Sigmoid colon (tissue), 7 donors: ENCODE measurements around the gene ALPK3. TPM values are rescaled to one million over a fixed set of nuclear protein-coding genes. Genes with fewer than 3 reads are reported as not detected.

Experiments used
- DNase-seq: peaks from one replicate; pipeline ENCODE4 v3.0.0-alpha.2; 2019
- H3K27ac ChIP-seq, 4 donors: fragments of 200-600 bp; sonication (generic); one replicate each; pipeline ENCODE4 v1.5.1; 2016 to 2019; ENCODE audit warnings: mild to moderate bottlenecking in 1 of 4
- H3K27me3 ChIP-seq, 3 donors: fragments of 200-600 bp; sonication (generic); one replicate each; pipeline ENCODE4 v1.5.1; 2019; ENCODE audit warnings: mild to moderate bottlenecking in 1 of 3
- H3K36me3 ChIP-seq, 4 donors: fragments of 200-600 bp; sonication (generic); one replicate each; pipeline ENCODE4 v1.5.1; 2016 to 2019
- H3K4me1 ChIP-seq, 4 donors: fragments of 200-600 bp; sonication (generic); one replicate each; pipeline ENCODE4 v1.5.1; 2017 to 2019
- H3K4me3 ChIP-seq, 4 donors: fragments of 200-600 bp; sonication (generic); one replicate each; pipeline ENCODE4 v1.5.1; 2017 to 2019; ENCODE audit warnings: mild to moderate bottlenecking in 2 of 4, moderate library complexity in 1 of 4
- H3K9me3 ChIP-seq, 4 donors: fragments of 200-600 bp in 3 of 4; sonication (generic) in 3 of 4; one replicate each; pipeline versions ENCODE4 v1.5.1 to v1.6.1; 2013 to 2019
- EP300 ChIP-seq, 4 donors: sonication (generic); formaldehyde crosslinking; IDR thresholded peaks; one replicate each; pipeline ENCODE4 v1.6.1; 2017; ENCODE audit warnings: antibody characterized with exemption in 4 of 4
- POLR2A ChIP-seq, 2 donors: fragments of 450-650 bp; IDR thresholded peaks; one replicate each; pipeline ENCODE4 v1.6.1; 2016; ENCODE audit warnings: antibody characterized with exemption in 2 of 2, mild to moderate bottlenecking in 2 of 2, moderate library complexity in 2 of 2
- POLR2AphosphoS5 ChIP-seq, 4 donors: sonication (generic); formaldehyde crosslinking; IDR thresholded peaks; one replicate each; pipeline ENCODE4 v1.6.1; 2017; ENCODE audit warnings: antibody characterized with exemption in 4 of 4
- WGBS, 2 donors: extraction: QIAGEN DNeasy Blood & Tissue Kit; methylation state at CpG; one replicate each; pipeline ENCODE4 v1.1.7; 2013; 5-methylcytosine and 5-hydroxymethylcytosine counted together
- intact Hi-C: fragments of 100-400 bp; cut with DNase I; formaldehyde crosslinking; loops from one replicate; pipeline ENCODE4 v1.15.1; 2023
- polyA plus RNA-seq, 3 donors: library from polyadenylated mRNA; stranded (reverse); fragments of 200-250 nt; gene quantifications; one replicate each; pipeline ENCODE4 v1.2.3, GENCODE V29; 2013
- total RNA-seq, 4 donors: library from RNA; depleted of rRNA; stranded (reverse); fragments of >200 nt; gene quantifications; one replicate each; pipeline ENCODE4 v1.1.0, GENCODE V29; 2016
- TF ChIP-seq, protein P1 (sequence below), 4 experiments: fragments of 450-650 bp in 3 of 4; fragments of 200-600 bp in 1 of 4; IDR thresholded peaks; one replicate each; pipeline ENCODE4 v1.5.1; 2016 to 2019; ENCODE audit warnings: antibody characterized with exemption in 4 of 4, mild to moderate bottlenecking in 3 of 4, moderate library complexity in 2 of 4
- donor health status: healthy with polysubstance abuse.
- donor health status: Bipolar disorder and iron deficiency.
- donor health status: healthy.

The ALPK3 gene
- total and polyA plus RNA-seq, 7 donors: under 0.01 to 41.0 (median 3.9) TPM

DNA sequence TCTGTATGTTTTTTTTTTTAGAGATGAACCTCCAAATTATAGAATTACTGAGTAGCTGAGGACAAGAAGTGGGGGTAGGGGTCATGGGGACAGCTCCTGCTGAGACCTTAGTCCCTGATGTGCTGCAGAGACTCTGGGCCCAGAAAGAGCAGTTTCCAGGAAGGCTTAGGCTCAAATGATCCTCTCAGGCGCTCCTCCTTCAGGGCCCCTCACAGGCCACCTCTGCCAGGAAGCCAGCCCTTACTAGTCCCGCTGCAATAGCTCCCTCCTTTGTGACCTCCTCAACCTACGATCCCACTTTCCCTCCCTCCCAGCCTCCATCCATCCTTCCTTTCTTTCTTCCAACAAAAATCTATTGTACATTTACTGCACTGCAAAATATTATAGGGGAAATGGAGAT is 91.9 kb downstream of the ALPK3 start:
- WGBS, 2 donors: 86 to 96% methylated on average over 3 of the region's 3 CpGs
- Histone ChIP-seq H3K4me1 (peaks cover 0 to 45% (median 35%) of the 10 kb centered on the region in 4 donors), H3K27ac (no peak overlapping the region)

DNA sequence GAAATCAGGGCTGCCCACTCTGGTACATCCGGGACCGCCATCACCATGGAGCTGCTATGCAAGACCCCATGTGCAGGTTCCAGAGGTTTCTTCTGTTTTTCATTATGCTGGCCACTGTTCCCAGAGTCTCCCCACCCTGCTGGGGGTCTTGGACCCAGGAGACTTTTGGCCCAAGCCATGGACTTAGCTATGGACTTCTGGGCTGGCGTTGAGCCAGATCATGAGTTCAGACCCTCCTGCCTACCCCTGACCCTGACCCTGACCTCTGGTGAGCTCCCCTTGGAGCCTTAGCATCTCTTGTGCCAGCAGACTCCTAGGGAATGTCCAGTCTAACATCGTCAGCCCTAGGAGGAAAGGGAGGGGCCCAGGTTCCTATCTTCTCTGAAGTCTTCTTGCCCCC is 92.6 kb downstream of the ALPK3 start:
- no peak for DNase-seq
- no peak overlapping the region for H3K4me3 ChIP-seq
- intact Hi-C loops: no loop called here
- no peak for TF ChIP-seq POLR2AphosphoS5 (IDR thresholded peaks at IDR 0.05)
- no peak overlapping the region for H3K27ac ChIP-seq
- H3K4me1 ChIP-seq: peaks cover 0 to 45% (median 35%) of the 10 kb centered on the region in 4 donors
- H3K36me3 ChIP-seq: no peaks in the 10 kb centered on the region
- 90 to 93% methylated on average over 4 of the region's 4 CpGs for WGBS, 2 donors
- H3K9me3 ChIP-seq: no peaks in the 10 kb centered on the region
- no peaks in the 10 kb centered on the region for H3K27me3 ChIP-seq

More for the DNA sequence above, 91.9 kb downstream of the ALPK3 start:
- no peaks in the 10 kb centered on the region for H3K27me3 ChIP-seq
- DNase-seq: no peak
- H3K9me3 ChIP-seq: no peaks in the 10 kb centered on the region
- H3K4me3 ChIP-seq: no peak overlapping the region
- H3K36me3 ChIP-seq: no peaks in the 10 kb centered on the region
- TF ChIP-seq POLR2AphosphoS5 (IDR thresholded peaks at IDR 0.05): no peak
- no peak for TF ChIP-seq EP300 (IDR thresholded peaks at IDR 0.05)
- TF ChIP-seq POLR2A (IDR thresholded peaks at IDR 0.05): no peak
- TF ChIP-seq, protein P1, sequence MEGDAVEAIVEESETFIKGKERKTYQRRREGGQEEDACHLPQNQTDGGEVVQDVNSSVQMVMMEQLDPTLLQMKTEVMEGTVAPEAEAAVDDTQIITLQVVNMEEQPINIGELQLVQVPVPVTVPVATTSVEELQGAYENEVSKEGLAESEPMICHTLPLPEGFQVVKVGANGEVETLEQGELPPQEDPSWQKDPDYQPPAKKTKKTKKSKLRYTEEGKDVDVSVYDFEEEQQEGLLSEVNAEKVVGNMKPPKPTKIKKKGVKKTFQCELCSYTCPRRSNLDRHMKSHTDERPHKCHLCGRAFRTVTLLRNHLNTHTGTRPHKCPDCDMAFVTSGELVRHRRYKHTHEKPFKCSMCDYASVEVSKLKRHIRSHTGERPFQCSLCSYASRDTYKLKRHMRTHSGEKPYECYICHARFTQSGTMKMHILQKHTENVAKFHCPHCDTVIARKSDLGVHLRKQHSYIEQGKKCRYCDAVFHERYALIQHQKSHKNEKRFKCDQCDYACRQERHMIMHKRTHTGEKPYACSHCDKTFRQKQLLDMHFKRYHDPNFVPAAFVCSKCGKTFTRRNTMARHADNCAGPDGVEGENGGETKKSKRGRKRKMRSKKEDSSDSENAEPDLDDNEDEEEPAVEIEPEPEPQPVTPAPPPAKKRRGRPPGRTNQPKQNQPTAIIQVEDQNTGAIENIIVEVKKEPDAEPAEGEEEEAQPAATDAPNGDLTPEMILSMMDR (IDR thresholded peaks at IDR 0.05): no peak
- intact Hi-C loops: no loop called here

DNA sequence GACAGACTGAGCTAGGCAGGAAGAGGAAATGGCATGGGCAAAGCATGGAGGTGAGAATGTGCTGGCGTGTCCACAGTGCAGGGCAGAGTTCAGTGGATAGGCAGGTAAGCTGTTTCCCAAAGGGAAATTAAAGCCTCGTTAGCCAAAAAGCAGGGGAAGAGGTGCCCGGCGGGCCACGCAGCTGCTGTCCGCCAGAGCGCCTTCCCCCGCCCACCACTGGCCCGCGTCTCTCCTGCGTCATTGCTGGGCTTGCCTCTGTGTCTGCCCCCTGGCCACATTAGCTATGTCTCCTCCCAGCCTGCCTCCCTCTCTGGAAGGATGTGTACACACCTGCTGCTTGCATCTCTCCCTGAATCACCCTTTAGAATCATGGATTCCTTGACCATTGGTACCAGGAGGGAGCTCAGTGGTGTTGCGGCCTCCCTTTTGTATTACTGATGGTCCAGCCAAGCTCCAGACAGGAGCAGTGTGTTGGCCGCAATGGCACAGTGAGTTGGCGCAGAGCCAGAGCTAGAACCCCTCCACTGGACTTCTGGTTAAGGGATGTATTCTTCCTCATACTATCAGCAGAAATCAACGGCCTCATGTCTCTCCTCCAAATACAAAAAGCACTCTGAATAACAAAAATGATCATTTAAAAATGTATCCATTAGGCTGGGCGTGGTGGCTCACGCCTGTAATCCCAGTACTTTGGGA is 93.9 kb downstream of the ALPK3 start:
- H3K4me1 ChIP-seq: peaks cover 0 to 48% (median 40%) of the 10 kb centered on the region in 4 donors
- H3K9me3 ChIP-seq: no peaks in the 10 kb centered on the region
- intact Hi-C loops: no loop called here
- peak overlapping the region; percentile 72 to 87 (median 79) for H3K27ac ChIP-seq
- H3K27me3 ChIP-seq: no peaks in the 10 kb centered on the region
- H3K36me3 ChIP-seq: no peaks in the 10 kb centered on the region
- H3K4me3 ChIP-seq: no peak overlapping the region
- 67 to 91% methylated on average over 17 of the region's 17 CpGs for WGBS, 2 donors
- no peak for DNase-seq
- TF ChIP-seq, protein P1 (IDR thresholded peaks at IDR 0.05): no peak
- no peak for TF ChIP-seq EP300 (IDR thresholded peaks at IDR 0.05)
- no peak for TF ChIP-seq POLR2AphosphoS5 (IDR thresholded peaks at IDR 0.05)
- TF ChIP-seq POLR2A (IDR thresholded peaks at IDR 0.05): no peak

DNA sequence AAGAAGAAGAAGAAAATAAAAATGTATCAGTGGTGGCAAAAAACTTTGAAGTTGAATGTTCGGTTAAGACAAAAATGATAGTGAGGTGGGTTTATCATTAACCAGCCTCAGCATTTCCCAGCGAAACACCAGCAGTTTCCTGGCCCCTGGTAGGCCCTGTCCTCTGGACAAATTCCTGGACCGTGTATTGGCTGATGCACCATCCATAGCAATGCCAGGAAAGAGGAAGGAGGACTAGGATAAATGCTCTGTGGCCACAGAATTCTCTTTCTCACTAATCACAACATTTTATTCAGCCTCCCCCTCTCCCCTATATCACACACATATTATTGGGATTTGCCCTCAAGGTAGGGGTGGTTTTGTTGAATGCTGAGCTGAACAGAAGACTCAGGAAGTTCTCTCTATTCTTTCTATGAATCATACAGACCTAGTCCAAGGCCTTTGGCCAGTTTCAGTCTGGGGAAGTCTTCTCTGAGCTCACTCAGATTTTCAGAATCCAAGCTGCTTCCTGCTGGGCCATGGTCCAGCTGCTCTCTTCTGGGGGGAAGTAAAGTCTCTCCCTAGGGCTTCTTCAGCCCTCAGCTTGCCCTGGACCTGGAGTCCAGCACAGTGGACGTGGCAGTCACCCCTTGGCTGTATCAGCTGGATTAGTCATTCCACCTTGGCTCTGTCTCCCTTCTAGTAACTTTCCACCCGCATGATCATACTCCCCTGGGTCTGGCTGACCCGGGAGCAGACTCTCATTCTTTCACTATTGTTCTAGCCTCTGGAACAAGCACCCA is 94.9 kb downstream of the ALPK3 start:
- peak overlapping the region; percentile 72 to 87 (median 79) for H3K27ac ChIP-seq
- H3K4me1 ChIP-seq: peaks cover 0 to 48% (median 40%) of the 10 kb centered on the region in 4 donors
- WGBS, 2 donors: 33 to 57% methylated on average over 6 of the region's 6 CpGs
- H3K4me3 ChIP-seq: no peak overlapping the region
- H3K36me3 ChIP-seq: no peaks in the 10 kb centered on the region
- intact Hi-C loops: no loop called here
- TF ChIP-seq POLR2A (IDR thresholded peaks at IDR 0.05) (no peak), EP300 (IDR thresholded peaks at IDR 0.05) (peak in 1 of 4 donors; percentile 62), POLR2AphosphoS5 (IDR thresholded peaks at IDR 0.05) (peak; percentile 33 to 81 (median 52))
- TF ChIP-seq, protein P1 (IDR thresholded peaks at IDR 0.05): no peak
- no peaks in the 10 kb centered on the region for H3K9me3 ChIP-seq
- H3K27me3 ChIP-seq: no peaks in the 10 kb centered on the region
- peak; percentile 97 for DNase-seq

DNA sequence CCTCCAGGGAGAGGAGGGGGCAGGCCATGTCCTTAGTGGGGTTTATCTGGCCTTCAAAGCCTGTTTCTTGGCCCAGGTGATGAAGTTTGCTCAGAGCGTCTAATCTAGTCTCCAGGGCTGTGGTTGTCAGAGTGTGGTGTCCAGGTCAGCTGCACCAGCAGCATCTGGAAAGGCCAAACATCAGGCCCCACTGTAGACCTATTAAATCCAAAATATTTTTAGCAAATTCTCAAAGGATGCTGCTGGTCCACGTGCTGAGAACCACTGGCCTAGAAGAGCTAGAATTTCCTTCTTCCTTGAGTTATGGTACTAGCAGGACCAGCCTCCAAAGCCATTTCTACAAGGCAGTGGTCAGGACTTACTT is 96.2 kb downstream of the ALPK3 start:
- Histone ChIP-seq H3K4me1 (peaks cover 0 to 48% (median 40%) of the 10 kb centered on the region in 4 donors), H3K4me3 (no peak overlapping the region), H3K9me3 (no peaks in the 10 kb centered on the region), H3K27ac (peak overlapping the region; percentile 72 to 87 (median 79)), H3K27me3 (no peaks in the 10 kb centered on the region), H3K36me3 (no peaks in the 10 kb centered on the region)
- 82 to 87% methylated on average over 2 of the region's 2 CpGs for WGBS, 2 donors
- DNase-seq: no peak
- TF ChIP-seq POLR2A (IDR thresholded peaks at IDR 0.05) (no peak), EP300 (IDR thresholded peaks at IDR 0.05) (no peak), POLR2AphosphoS5 (IDR thresholded peaks at IDR 0.05) (no peak)
- TF ChIP-seq, protein P1 (IDR thresholded peaks at IDR 0.05): no peak
- intact Hi-C loops: no loop called here
